D721Med (cell line): Measurements from ENCODE around the gene GAB1.

Experiments
- DNase-seq: peaks from one replicate; pipeline ENCODE4 v3.0.0; 2011; ENCODE audit warnings: low spot score; ENCODE audit not compliant: insufficient read length
- FAIRE-seq: peaks from 2 replicates; lab custom pipeline; 2011; peaks lifted over from hg19 to GRCh38; lab: Jason Lieb, UNC
- CTCF ChIP-seq: IDR thresholded peaks from 2 replicates; pipeline ENCODE4 v1.5.1; 2012; ENCODE audit warnings: mild to moderate bottlenecking, control low read depth; ENCODE audit not compliant: insufficient read depth; ENCODE audit errors: missing control alignments

Gene GAB1

GRCh38 chr4:143352720-143353119 is 16.0 kb downstream of the GAB1 start:
- no peak for TF ChIP-seq CTCF
- DNase-seq, result no peak
- no peak for FAIRE-seq

- no peak for FAIRE-seq
- TF ChIP-seq CTCF, result no peak
- no peak for DNase-seq
Observed at GRCh38 chr4:143353797-143354196, 17.1 kb downstream of the GAB1 start.

DNA sequence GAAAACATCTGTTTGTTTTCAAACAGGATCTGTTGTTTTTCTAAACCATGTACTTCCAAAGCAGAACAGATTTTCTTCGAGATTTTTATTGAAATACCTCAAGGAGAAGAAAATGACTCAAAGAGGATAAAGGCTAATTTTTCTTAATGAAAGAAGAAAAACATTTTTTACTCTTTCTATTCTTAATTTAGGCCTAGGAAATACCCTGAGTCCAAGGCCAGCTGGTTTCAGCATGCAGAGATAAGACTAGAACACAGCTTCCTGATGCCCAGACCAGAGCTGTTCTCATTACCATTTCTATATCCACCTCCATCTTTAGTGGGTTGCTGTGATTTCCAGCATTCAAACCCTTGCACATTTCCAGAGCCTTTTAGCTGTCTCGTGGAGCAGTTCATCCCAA is 18.3 kb downstream of the GAB1 start:
- DNase-seq (no peak), FAIRE-seq (no peak)
- no peak for TF ChIP-seq CTCF

- no peak for DNase-seq
- no peak for FAIRE-seq
- TF ChIP-seq CTCF, result no peak
Observed at GRCh38 chr4:143355540-143356217, 19.0 kb downstream of the GAB1 start.

DNA sequence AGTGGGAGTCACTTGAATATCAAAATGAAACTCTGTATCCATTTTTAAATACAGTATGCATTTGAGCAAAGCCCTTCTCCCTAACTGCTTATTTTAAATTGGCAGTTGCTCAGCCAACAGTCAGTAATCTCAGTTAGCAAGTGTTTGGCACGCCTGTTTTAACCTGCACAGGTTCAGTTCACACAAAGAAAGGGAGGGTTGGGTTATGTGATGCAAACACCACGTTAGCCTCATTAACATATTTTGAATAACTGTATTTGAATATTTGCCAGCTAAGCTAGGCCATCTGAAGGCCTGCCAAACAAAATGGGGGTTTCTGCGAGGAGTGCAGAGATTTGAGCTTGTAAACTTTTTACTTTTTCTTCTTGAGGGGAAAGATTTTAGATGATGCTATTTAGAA is 19.8 kb downstream of the GAB1 start:
- FAIRE-seq, result no peak
- no peak for DNase-seq
- no peak for TF ChIP-seq CTCF

DNA sequence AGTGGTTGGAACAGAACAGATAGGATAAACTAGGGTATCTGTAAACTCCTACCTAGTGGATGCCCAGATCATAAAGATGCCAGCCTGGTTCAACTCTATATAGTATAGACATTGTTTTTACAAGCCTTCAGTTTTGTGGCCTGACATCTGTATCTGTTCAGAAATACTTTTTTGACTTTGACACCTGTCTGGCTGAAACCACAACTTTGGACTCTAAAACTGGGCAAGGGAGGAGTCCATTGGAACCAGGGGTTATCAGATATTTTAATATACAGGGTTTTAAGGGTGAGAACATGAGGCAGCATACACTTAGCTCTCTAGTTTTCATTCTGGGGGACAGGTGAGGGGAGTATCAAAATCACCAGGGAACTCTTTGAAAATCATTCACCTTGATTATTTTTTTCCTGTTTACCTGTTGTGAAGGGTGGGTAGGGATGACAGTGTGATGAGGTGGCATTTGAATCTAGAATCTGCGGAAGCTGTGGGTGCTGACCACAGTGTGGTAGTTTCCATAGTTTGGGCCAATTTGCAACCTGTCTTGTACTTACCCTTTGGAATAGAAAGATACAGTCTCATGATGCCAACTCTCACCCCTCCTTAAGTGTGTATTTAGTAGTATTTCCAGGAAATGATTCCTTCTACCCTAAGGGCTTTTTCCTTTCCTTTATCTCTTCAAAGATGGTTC is 20.6 kb downstream of the GAB1 start:
- DNase-seq, result no peak
- no peak for FAIRE-seq
- TF ChIP-seq CTCF, result no peak

GRCh38 chr4:143358419-143358818 is 21.7 kb downstream of the GAB1 start:
- TF ChIP-seq CTCF, result no peak
- DNase-seq (no peak), FAIRE-seq (no peak)
